Activated CD8-positive, alpha-beta T cell treated with anti-CD3 and anti-CD28 coated beads, Interleukin-2, amount 10 ng/mL, durations not matched to agents 7 days and 5 days (primary cell): ENCODE measurements around the gene EML5. TPM values are rescaled to one million over a fixed set of nuclear protein-coding genes. Genes with fewer than 3 reads are reported as not detected.

Source experiments
- ATAC-seq: fragments of 150-1000 bp; cut with Tn5 transposase; one replicate; pipeline ENCODE4 v1.10.0; 2021; ENCODE audit warnings: moderate library complexity
- CTCF ChIA-PET: fragments of 350-600 bp; sonication (Branson Sonifier 250); formaldehyde crosslinking; loops from one replicate; lab custom pipeline; 2021; ENCODE audit warnings: antibody characterized with exemption; lab: Charles Lee
- POLR2A ChIA-PET: fragments of 350-600 bp; sonication (Branson Sonifier 250); formaldehyde crosslinking; loops from one replicate; lab custom pipeline; 2021; ENCODE audit warnings: antibody characterized with exemption; lab: Charles Lee
- DNase-seq: peaks from one replicate; pipeline ENCODE4 v3.0.0-alpha.2; 2020
- H3K27ac Mint-ChIP-seq: one replicate; pipeline ENCODE4 v1.8.0; 2021; ENCODE audit warnings: mild to moderate bottlenecking, mixed read lengths
- H3K27me3 Mint-ChIP-seq: one replicate; pipeline ENCODE4 v1.8.0; 2021; ENCODE audit warnings: low read depth, mixed read lengths
- H3K36me3 Mint-ChIP-seq: one replicate; pipeline ENCODE4 v1.8.0; 2021; ENCODE audit warnings: low read depth, mixed read lengths
- H3K4me1 Mint-ChIP-seq: one replicate; pipeline ENCODE4 v1.8.0; 2021; ENCODE audit warnings: low read depth, mixed read lengths
- H3K4me3 Mint-ChIP-seq: one replicate; pipeline ENCODE4 v1.8.0; 2021; ENCODE audit warnings: mild to moderate bottlenecking, mixed read lengths
- H3K9me3 Mint-ChIP-seq: one replicate; pipeline ENCODE4 v1.8.0; 2022; ENCODE audit warnings: mixed read lengths; ENCODE audit not compliant: insufficient read depth
- total RNA-seq, 2 experiments: library from RNA; stranded (reverse); gene quantifications; one replicate each; pipeline ENCODE4 v1.2.3, GENCODE V29; 2021

EML5 gene
- total RNA-seq, 2 experiments from 2014 or later: 1.7 to 2.1 TPM

GRCh38 chr14:88614218-88614907 is 178.4 kb downstream of the EML5 start:
- Mint-ChIP-seq H3K27ac (no peak overlapping the region), H3K36me3 (peaks cover 41% of the 10 kb centered on the region), H3K27me3 (no peaks in the 10 kb centered on the region), H3K4me1 (peaks cover 22% of the 10 kb centered on the region), H3K9me3 (no peaks in the 10 kb centered on the region), H3K4me3 (no peak overlapping the region)
- ChIA-PET POLR2A (no interaction called here), CTCF (interaction anchor here (1.5 kb wide), 1 partner anchor 13 kb away, joined by 4 read pairs; no protein-coding TSS in a partner anchor)
- DNase-seq (no peak), ATAC-seq (no peak)

DNA sequence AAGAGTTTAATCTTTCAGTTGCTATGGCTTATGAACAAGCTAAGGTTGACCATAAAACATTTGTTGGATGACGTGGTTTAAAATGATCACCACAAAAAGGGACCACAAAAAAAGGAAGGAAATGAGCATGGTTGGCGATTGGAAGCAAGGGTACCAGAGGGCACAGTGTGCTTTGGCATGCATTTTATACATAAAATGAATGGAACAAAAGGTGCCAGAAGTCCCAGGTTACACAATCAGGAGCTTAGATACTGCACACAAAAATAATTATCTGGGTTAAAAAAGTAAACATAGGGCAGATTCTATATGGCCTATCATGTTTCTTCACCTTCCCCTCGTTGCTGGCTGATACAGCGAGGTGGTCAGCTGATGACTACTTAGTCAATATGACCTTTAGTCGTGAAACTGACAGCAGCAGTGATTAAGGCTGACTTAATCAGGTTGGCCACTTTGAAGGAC is 179.2 kb downstream of the EML5 start:
- Mint-ChIP-seq H3K4me3 (no peak overlapping the region), H3K4me1 (peaks cover 22% of the 10 kb centered on the region), H3K27me3 (no peaks in the 10 kb centered on the region), H3K9me3 (no peaks in the 10 kb centered on the region), H3K27ac (no peak overlapping the region), H3K36me3 (peaks cover 46% of the 10 kb centered on the region)
- POLR2A ChIA-PET: interaction anchor here (0.6 kb wide), 1 partner anchor 16 kb away, joined by 3 read pairs; no protein-coding TSS in a partner anchor
- peak; percentile 36 for ATAC-seq
- no peak for DNase-seq
- CTCF ChIA-PET: interaction anchor here (1.5 kb wide), 1 partner anchor 12 kb away, joined by 4 read pairs; no protein-coding TSS in a partner anchor

GRCh38 chr14:88612981-88613380 is 179.8 kb downstream of the EML5 start:
- Mint-ChIP-seq H3K9me3 (no peaks in the 10 kb centered on the region), H3K36me3 (peaks cover 50% of the 10 kb centered on the region), H3K4me3 (no peak overlapping the region), H3K4me1 (peaks cover 22% of the 10 kb centered on the region), H3K27me3 (no peaks in the 10 kb centered on the region), H3K27ac (no peak overlapping the region)
- ATAC-seq: no peak
- DNase-seq: no peak
- ChIA-PET CTCF (interaction anchor here (1.5 kb wide), 1 partner anchor 12 kb away, joined by 4 read pairs; no protein-coding TSS in a partner anchor), POLR2A (interaction anchor here (0.6 to 0.7 kb wide), 2 partner anchors 9 to 15 kb away, joined by 3 read pairs; no protein-coding TSS in a partner anchor)

GRCh38 chr14:88611878-88612277 is 180.9 kb downstream of the EML5 start:
- Mint-ChIP-seq H3K27me3 (no peaks in the 10 kb centered on the region), H3K36me3 (peaks cover 58% of the 10 kb centered on the region), H3K4me3 (no peak overlapping the region), H3K27ac (no peak overlapping the region), H3K9me3 (no peaks in the 10 kb centered on the region), H3K4me1 (peaks cover 22% of the 10 kb centered on the region)
- DNase-seq: no peak
- POLR2A ChIA-PET: no interaction called here
- ATAC-seq: no peak
- CTCF ChIA-PET: no interaction called here

DNA sequence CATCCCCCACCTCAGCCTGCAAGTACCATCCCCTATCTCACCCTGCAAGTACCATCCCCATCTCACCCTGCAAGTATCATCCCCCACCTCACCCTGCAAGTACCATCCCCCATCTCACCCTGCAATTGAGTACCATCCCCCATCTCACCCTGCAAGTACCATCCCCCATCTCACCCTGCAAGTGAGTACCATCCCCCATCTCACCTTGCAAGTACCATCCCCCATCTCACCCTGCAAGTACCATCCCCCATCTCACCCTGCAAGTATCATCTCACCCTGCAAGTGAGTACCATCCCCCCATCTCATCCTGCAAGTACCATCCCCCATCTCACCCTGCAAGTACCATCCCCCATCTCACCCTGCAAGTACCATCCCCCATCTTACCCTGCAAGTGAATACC is 184.9 kb downstream of the EML5 start:
- DNase-seq (no peak), ATAC-seq (no peak)
- H3K4me3 Mint-ChIP-seq: no peak overlapping the region
- ChIA-PET CTCF (no interaction called here), POLR2A (no interaction called here)
- no peak overlapping the region for H3K27ac Mint-ChIP-seq
- peaks cover 17% of the 10 kb centered on the region for H3K4me1 Mint-ChIP-seq
- H3K27me3 Mint-ChIP-seq: no peaks in the 10 kb centered on the region
- no peaks in the 10 kb centered on the region for H3K9me3 Mint-ChIP-seq
- H3K36me3 Mint-ChIP-seq: peaks cover 64% of the 10 kb centered on the region

DNA sequence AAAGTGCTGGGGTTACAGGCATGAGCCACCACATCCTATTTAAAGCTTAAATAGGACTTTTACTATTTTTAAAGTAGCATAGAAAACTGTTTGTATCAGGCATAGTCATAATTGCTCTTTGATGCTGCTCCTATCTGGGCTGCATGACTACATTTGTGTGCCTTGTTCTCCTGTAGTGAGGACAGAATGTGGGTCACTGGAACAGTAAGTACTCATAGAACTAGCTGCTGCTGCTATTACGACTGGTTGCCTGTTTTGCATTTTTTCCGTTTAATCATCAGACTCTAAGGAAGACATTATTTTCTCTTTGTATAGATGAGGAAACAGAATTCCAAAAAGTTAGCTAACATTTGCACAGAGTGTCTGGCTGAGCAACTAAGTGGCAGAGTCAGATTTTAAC is 187.2 kb downstream of the EML5 start:
- POLR2A ChIA-PET: no interaction called here
- H3K36me3 Mint-ChIP-seq: peaks cover 62% of the 10 kb centered on the region
- H3K27ac Mint-ChIP-seq: no peak overlapping the region
- no peak overlapping the region for H3K4me3 Mint-ChIP-seq
- no peak for ATAC-seq
- H3K4me1 Mint-ChIP-seq: peaks cover 10% of the 10 kb centered on the region
- DNase-seq: no peak
- no peaks in the 10 kb centered on the region for H3K27me3 Mint-ChIP-seq
- no peaks in the 10 kb centered on the region for H3K9me3 Mint-ChIP-seq
- CTCF ChIA-PET: no interaction called here

DNA sequence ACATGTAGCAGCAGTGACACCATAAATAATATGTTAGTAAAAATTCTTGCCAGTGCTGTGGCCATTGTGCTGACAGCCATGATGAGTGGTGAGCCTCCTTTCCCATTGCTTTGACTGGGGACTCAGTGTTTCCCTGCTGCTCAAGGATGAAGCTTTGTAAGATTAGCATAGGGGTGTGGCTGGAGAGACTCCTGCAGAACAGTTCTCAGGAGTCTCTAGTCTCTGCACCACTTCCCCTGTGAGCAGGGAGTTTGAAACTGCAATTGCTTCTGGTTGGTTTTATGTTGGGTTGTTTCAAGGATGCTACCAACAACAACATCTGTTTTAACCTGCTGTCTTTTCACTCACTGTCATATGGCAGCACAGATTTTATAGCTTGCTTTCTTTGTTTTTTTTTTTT is 188.5 kb downstream of the EML5 start:
- no peak overlapping the region for H3K4me3 Mint-ChIP-seq
- ChIA-PET CTCF (no interaction called here), POLR2A (interaction anchor here (0.7 kb wide), 1 partner anchor 9 kb away, joined by 3 read pairs; no protein-coding TSS in a partner anchor)
- peaks cover 21% of the 10 kb centered on the region for H3K4me1 Mint-ChIP-seq
- H3K27me3 Mint-ChIP-seq: no peaks in the 10 kb centered on the region
- H3K9me3 Mint-ChIP-seq: no peaks in the 10 kb centered on the region
- H3K36me3 Mint-ChIP-seq: peaks cover 62% of the 10 kb centered on the region
- ATAC-seq (no peak), DNase-seq (no peak)
- no peak overlapping the region for H3K27ac Mint-ChIP-seq

GRCh38 chr14:88599761-88600439 is 192.9 kb downstream of the EML5 start:
- H3K4me3 Mint-ChIP-seq: peak overlapping the region; percentile 21

GRCh38 chr14:88599326-88599725 is 193.4 kb downstream of the EML5 start:
- Mint-ChIP-seq H3K36me3 (peaks cover 62% of the 10 kb centered on the region), H3K27me3 (no peaks in the 10 kb centered on the region), H3K9me3 (no peaks in the 10 kb centered on the region), H3K4me3 (no peak overlapping the region), H3K27ac (peak overlapping the region; percentile 89), H3K4me1 (peaks cover 31% of the 10 kb centered on the region)
- DNase-seq (no peak), ATAC-seq (no peak)
- CTCF ChIA-PET: no interaction called here
- POLR2A ChIA-PET: no interaction called here

More at GRCh38 chr14:88599761-88600439, 192.9 kb downstream of the EML5 start:
- peaks cover 64% of the 10 kb centered on the region for H3K36me3 Mint-ChIP-seq
- H3K27me3 Mint-ChIP-seq: no peaks in the 10 kb centered on the region
- H3K27ac Mint-ChIP-seq: peak overlapping the region; percentile 89
- ChIA-PET POLR2A (no interaction called here), CTCF (no interaction called here)
- peaks cover 33% of the 10 kb centered on the region for H3K4me1 Mint-ChIP-seq
- DNase-seq (no peak), ATAC-seq (peak; percentile 49)
- H3K9me3 Mint-ChIP-seq: no peaks in the 10 kb centered on the region

DNA sequence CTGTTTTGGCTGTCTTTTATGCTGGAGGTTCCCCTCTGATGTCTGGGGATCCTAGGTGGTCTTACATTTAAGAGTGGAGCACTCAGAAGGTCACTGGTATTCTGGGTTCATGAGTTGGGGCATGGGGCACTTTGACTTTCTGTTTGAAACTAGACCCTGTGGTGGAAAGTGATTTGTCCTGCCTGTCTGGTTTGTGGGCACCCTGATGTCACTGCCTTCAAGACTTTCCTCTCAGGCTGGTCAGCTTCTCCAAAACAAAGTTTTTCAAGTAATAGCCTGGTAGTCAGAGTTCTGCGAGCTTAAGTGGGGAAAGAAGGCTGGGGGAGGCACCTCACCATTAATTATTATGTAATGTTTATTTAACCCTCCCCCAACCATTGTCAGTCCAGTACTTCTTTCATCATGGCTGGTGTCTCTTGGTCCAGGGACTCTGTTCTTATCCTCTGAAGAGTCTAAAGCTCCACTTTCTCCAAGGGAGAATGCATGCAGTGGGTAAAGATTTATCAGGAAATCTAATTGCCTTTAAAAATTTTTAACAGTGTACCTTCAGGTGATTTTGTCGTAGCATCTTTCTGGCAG is 194.6 kb downstream of the EML5 start:
- peaks cover 27% of the 10 kb centered on the region for H3K4me1 Mint-ChIP-seq
- DNase-seq (no peak), ATAC-seq (no peak)
- H3K36me3 Mint-ChIP-seq: peaks cover 55% of the 10 kb centered on the region
- H3K27me3 Mint-ChIP-seq: no peaks in the 10 kb centered on the region
- ChIA-PET POLR2A (no interaction called here), CTCF (interaction anchor here (1.2 kb wide), 1 partner anchor 429 kb away, joined by 3 read pairs; no protein-coding TSS in a partner anchor)
- H3K27ac Mint-ChIP-seq: no peak overlapping the region
- no peak overlapping the region for H3K4me3 Mint-ChIP-seq
- H3K9me3 Mint-ChIP-seq: no peaks in the 10 kb centered on the region

- CTCF ChIA-PET: interaction anchor here (1.2 kb wide), 1 partner anchor 429 kb away, joined by 3 read pairs; no protein-coding TSS in a partner anchor
- Mint-ChIP-seq H3K9me3 (no peaks in the 10 kb centered on the region), H3K36me3 (peaks cover 51% of the 10 kb centered on the region), H3K27ac (no peak overlapping the region), H3K4me3 (no peak overlapping the region), H3K27me3 (no peaks in the 10 kb centered on the region), H3K4me1 (peaks cover 27% of the 10 kb centered on the region)
- POLR2A ChIA-PET: interaction anchor here (0.6 kb wide), 1 partner anchor 16 kb away, joined by 3 read pairs; no protein-coding TSS in a partner anchor
- DNase-seq (no peak), ATAC-seq (no peak)
Observed at GRCh38 chr14:88597601-88598000, 195.2 kb downstream of the EML5 start.
